H1 (cell line): ENCODE measurements around the gene TUBA4B. TPM values are rescaled to one million over a fixed set of nuclear protein-coding genes. Genes with fewer than 3 reads are reported as not detected.
A peak's percentile ranks its signal among the peaks of the same experiment; 100 is the strongest.

Source experiments
- CTCF ChIA-PET: fragments of 300-600 bp; sonication (Branson Sonifier 250); formaldehyde crosslinking; loops from one replicate; lab custom pipeline; 2021; ENCODE audit not compliant: partially characterized antibody; lab: Charles Lee
- POLR2A ChIA-PET: fragments of 300-600 bp; sonication (Branson Sonifier 250); formaldehyde crosslinking; loops from one replicate; lab custom pipeline; 2021; ENCODE audit warnings: inconsistent platforms; ENCODE audit not compliant: partially characterized antibody; lab: Charles Lee
- DNase-seq, 2 experiments: peaks; one replicate each; pipeline versions ENCODE4 v3.0.0 to v3.0.0-alpha.2; 2010 to 2022; ENCODE audit warnings: low spot score in 2 of 2, low read depth in 1 of 2, mixed read lengths in 1 of 2
- FAIRE-seq: peaks from 2 replicates; lab custom pipeline; 2011; peaks lifted over from hg19 to GRCh38; lab: Jason Lieb, UNC
- H2AFZ ChIP-seq: 2 replicates; pipeline ENCODE4 v1.8.1; 2012; ENCODE audit warnings: low read length, inconsistent platforms
- H2AK5ac ChIP-seq: 2 replicates; pipeline ENCODE4 v1.6.1; 2013; ENCODE audit warnings: low read depth, low read length
- H2BK120ac ChIP-seq: replicated peaks from 2 replicates; pipeline ENCODE3; 2013; ENCODE audit warnings: low read depth, low read length, inconsistent platforms
- H2BK12ac ChIP-seq: 2 replicates; pipeline ENCODE4 v1.6.1; 2013; ENCODE audit warnings: low read depth, low read length
- H2BK15ac ChIP-seq: 2 replicates; pipeline ENCODE4 v1.6.1; 2013; ENCODE audit warnings: low read length
- H2BK20ac ChIP-seq: 2 replicates; pipeline ENCODE4 v1.6.1; 2013; ENCODE audit warnings: low read length
- H2BK5ac ChIP-seq: 2 replicates; pipeline ENCODE4 v1.6.1; 2013; ENCODE audit warnings: low read depth, low read length
- H3K14ac ChIP-seq: 2 replicates; pipeline ENCODE4 v1.6.1; 2013; ENCODE audit warnings: inconsistent platforms; ENCODE audit not compliant: insufficient read length
- H3K18ac ChIP-seq: 2 replicates; pipeline ENCODE4 v1.6.1; 2013; ENCODE audit warnings: low read length; ENCODE audit errors: extremely low read depth
- H3K23ac ChIP-seq: 2 replicates; pipeline ENCODE4 v1.6.1; 2013; ENCODE audit warnings: inconsistent platforms; ENCODE audit not compliant: insufficient read length
- H3K23me2 ChIP-seq: 2 replicates; pipeline ENCODE4 v1.6.1; 2013; ENCODE audit warnings: low read depth, low read length
- H3K27ac ChIP-seq: 2 replicates; pipeline ENCODE4 v1.6.1; 2011; ENCODE audit warnings: low read depth, low read length, inconsistent platforms
- H3K27me3 ChIP-seq, 4 experiments: replicated peaks in 1 of 4; 1 replicate in 1 of 4; 2 replicates in 3 of 4; pipeline versions ENCODE4 v1.6.1 to v1.8.1; 2011 to 2013; ENCODE audit warnings: low read length in 3 of 4, mild to moderate bottlenecking in 3 of 4, inconsistent platforms in 2 of 4, mixed read lengths in 2 of 4, moderate library complexity in 1 of 4; ENCODE audit not compliant: control insufficient read depth in 3 of 4, insufficient read depth in 3 of 4; ENCODE audit errors: extremely low read depth in 1 of 4
- H3K36me3 ChIP-seq, 4 experiments: 2 replicates each; pipeline versions ENCODE4 v1.6.1 to v1.8.1; 2011 to 2013; ENCODE audit warnings: mild to moderate bottlenecking in 4 of 4, low read length in 3 of 4, moderate library complexity in 2 of 4, control low read depth in 1 of 4, inconsistent platforms in 1 of 4; ENCODE audit not compliant: insufficient read depth in 4 of 4, control insufficient read depth in 2 of 4
- H3K4ac ChIP-seq: replicated peaks from 2 replicates; pipeline ENCODE3; 2013; ENCODE audit warnings: low read length, low read depth, mixed read lengths, inconsistent platforms; ENCODE audit not compliant: insufficient read length
- H3K4me1 ChIP-seq, 4 experiments: replicated peaks in 1 of 4; 1 replicate in 1 of 4; 2 replicates in 3 of 4; pipeline versions ENCODE4 v1.6.1 to v1.8.1; 2011 to 2013; ENCODE audit warnings: low read length in 3 of 4, inconsistent platforms in 2 of 4, mixed read lengths in 1 of 4; ENCODE audit not compliant: insufficient read depth in 4 of 4, control insufficient read depth in 3 of 4
- H3K4me2 ChIP-seq, 2 experiments: 2 replicates each; pipeline versions ENCODE4 v1.6.1 to v1.8.1; 2011 to 2013; ENCODE audit warnings: low read depth in 2 of 2, low read length in 2 of 2, control low read depth in 1 of 2, inconsistent platforms in 1 of 2, mild to moderate bottlenecking in 1 of 2; ENCODE audit not compliant: insufficient read depth in 1 of 2
- H3K4me3 ChIP-seq, 4 experiments: fragments of 200-600, 300-600 bp in 1 of 4; sonication (generic), shearing (Covaris generic), sonication (Bioruptor Twin) in 1 of 4; 2 replicates each; pipeline versions ENCODE4 v1.5.1 to v1.8.1; 2011 to 2016; ENCODE audit warnings: low read length in 4 of 4, low read depth in 3 of 4, control low read depth in 2 of 4, inconsistent platforms in 2 of 4, mild to moderate bottlenecking in 2 of 4, mixed read lengths in 1 of 4, moderate library complexity in 1 of 4; ENCODE audit not compliant: insufficient read depth in 2 of 4; ENCODE audit errors: extremely low read depth in 1 of 4
- H3K56ac ChIP-seq: replicated peaks from 2 replicates; pipeline ENCODE3; 2013; ENCODE audit warnings: low read depth, mild to moderate bottlenecking, mixed read lengths, low read length, inconsistent platforms; ENCODE audit not compliant: insufficient read length
- H3K79me1 ChIP-seq: 2 replicates; pipeline ENCODE4 v1.6.1; 2013; ENCODE audit warnings: low read depth, low read length, control low read depth
- H3K79me2 ChIP-seq, 2 experiments: 2 replicates each; pipeline versions ENCODE4 v1.6.1 to v1.8.1; 2012 to 2013; ENCODE audit warnings: low read length in 2 of 2, mild to moderate bottlenecking in 2 of 2, inconsistent platforms in 1 of 2; ENCODE audit not compliant: insufficient read depth in 2 of 2, control insufficient read depth in 1 of 2
- H3K9ac ChIP-seq, 4 experiments: replicated peaks in 1 of 4; 1 replicate in 1 of 4; 2 replicates in 3 of 4; pipeline versions ENCODE4 v1.6.1 to v1.8.1; 2011 to 2013; ENCODE audit warnings: low read depth in 3 of 4, low read length in 3 of 4, control low read depth in 2 of 4, mild to moderate bottlenecking in 2 of 4, moderate library complexity in 2 of 4, inconsistent platforms in 1 of 4; ENCODE audit errors: extremely low read depth in 1 of 4
- H3K9me3 ChIP-seq, 2 experiments: 2 replicates each; pipeline versions ENCODE4 v1.6.1 to v1.8.1; 2012 to 2013; ENCODE audit warnings: mild to moderate bottlenecking in 2 of 2, moderate library complexity in 2 of 2, control low read depth in 1 of 2, inconsistent platforms in 1 of 2, low read depth in 1 of 2, low read length in 1 of 2, mixed read lengths in 1 of 2; ENCODE audit not compliant: insufficient read depth in 2 of 2
- H4K20me1 ChIP-seq, 2 experiments: replicated peaks in 1 of 2; 2 replicates each; pipeline versions ENCODE3 to v1.8.1; 2011 to 2013; ENCODE audit warnings: inconsistent platforms in 2 of 2, low read length in 2 of 2, mild to moderate bottlenecking in 1 of 2; ENCODE audit not compliant: insufficient read depth in 2 of 2, control insufficient read depth in 1 of 2
- H4K5ac ChIP-seq: 2 replicates; pipeline ENCODE4 v1.6.1; 2013; ENCODE audit warnings: low read length, low read depth, mixed read lengths, inconsistent platforms; ENCODE audit not compliant: insufficient read length
- H4K8ac ChIP-seq: 2 replicates; pipeline ENCODE4 v1.8.0; 2013; ENCODE audit warnings: mild to moderate bottlenecking, moderate library complexity, low read length, inconsistent platforms; ENCODE audit not compliant: insufficient read depth; ENCODE audit errors: extremely low read depth
- H4K91ac ChIP-seq: replicated peaks from 2 replicates; pipeline ENCODE3; 2013; ENCODE audit warnings: low read length, mixed read lengths, inconsistent platforms; ENCODE audit not compliant: insufficient read length
- CBX5 ChIP-seq: fragments of 300-800, 300-1000 bp; sonication (generic); IDR thresholded peaks from 2 replicates; pipeline ENCODE4 v1.7.1; 2016; ENCODE audit warnings: antibody characterized with exemption, low read length, low read depth
- CHD1 ChIP-seq: IDR thresholded peaks from 2 replicates; pipeline ENCODE4 v1.6.1; 2012; ENCODE audit warnings: low read depth, low read length, improper control_type of control experiment
- CHD2 ChIP-seq: IDR thresholded peaks from 2 replicates; pipeline ENCODE4 v1.6.1; 2012; ENCODE audit warnings: low read length, improper control_type of control experiment
- GTF2F1 ChIP-seq: IDR thresholded peaks from 2 replicates; pipeline ENCODE4 v1.6.1; 2012; ENCODE audit warnings: low read depth, low read length, improper control_type of control experiment, borderline replicate concordance
- KDM1A ChIP-seq: fragments of 200-600, 300-600 bp; sonication (generic); IDR thresholded peaks from 2 replicates; pipeline ENCODE4 v1.7.1; 2016; ENCODE audit warnings: mild to moderate bottlenecking, low read length, borderline replicate concordance
- SIN3A ChIP-seq, 2 experiments: IDR thresholded peaks in 1 of 2; conservative IDR thresholded peaks in 1 of 2; 2 replicates each; pipeline ENCODE4 v1.6.1; 2011 to 2012; ENCODE audit warnings: low read length in 2 of 2, improper control_type of control experiment in 1 of 2, low read depth in 1 of 2, mild to moderate bottlenecking in 1 of 2
- TEAD4 ChIP-seq: IDR thresholded peaks from 2 replicates; pipeline ENCODE4 v1.6.1; 2012; ENCODE audit warnings: low read depth, low read length, inconsistent platforms, mixed read lengths
- WGBS, 2 experiments: shearing (Covaris generic) in 1 of 2; methylation state at CpG; one replicate each; pipeline versions ENCODE4 v1.1.6 to v1.1.7; 2013 to 2015; ENCODE audit warnings: low lambda C conversion rate in 2 of 2, mixed read lengths in 2 of 2, inconsistent platforms in 1 of 2, low coverage in 1 of 2, missing lambda C conversion rate in 1 of 2; ENCODE audit not compliant: insufficient replicate concordance in 2 of 2, insufficient coverage in 1 of 2, insufficient read length in 1 of 2; ENCODE audit errors: extremely low coverage in 1 of 2, missing lambda C conversion rate in 1 of 2; 5-methylcytosine and 5-hydroxymethylcytosine counted together
- polyA plus RNA-seq, 7 experiments: library from polyadenylated mRNA; depleted of rRNA in 3 of 7; stranded (reverse) in 5 of 7; unstranded in 2 of 7; fragments of >200 nt in 5 of 7; fragments of 200-250 nt in 2 of 7; gene quantifications; 1 replicate in 5 of 7; 2 replicates in 1 of 7; 4 replicates in 1 of 7; pipeline versions ENCODE4 v1.2.1 to v1.2.3, GENCODE V29; 2011 to 2013; ENCODE audit warnings: missing spikeins in 2 of 7, mixed read lengths in 2 of 7
- total RNA-seq: library from RNA; stranded (reverse); fragmentation: NEBNext Ultra II Directional; extraction: Animal tissue kit (Norgen Biotek cat#: 25700); gene quantifications from 2 replicates; pipeline ENCODE4 v1.2.1, GENCODE V29; 2021
- TF ChIP-seq, protein P1 (sequence below), 3 experiments: IDR thresholded peaks; 1 replicate in 2 of 3; 2 replicates in 1 of 3; pipeline versions ENCODE4 v1.5.1 to v1.6.1; 2011; ENCODE audit warnings: low read length in 3 of 3, mild to moderate bottlenecking in 3 of 3, inconsistent platforms in 2 of 3, low read depth in 1 of 3, moderate library complexity in 1 of 3; ENCODE audit not compliant: insufficient read depth in 1 of 3; ENCODE audit errors: control extremely low read depth in 1 of 3

The TUBA4B gene
- total and polyA plus RNA-seq, 2 of the 8 experiments (the other 6 are each of a cell fraction or from before 2014, with no cell fraction given) = 0.08 to 0.24 TPM

DNA sequence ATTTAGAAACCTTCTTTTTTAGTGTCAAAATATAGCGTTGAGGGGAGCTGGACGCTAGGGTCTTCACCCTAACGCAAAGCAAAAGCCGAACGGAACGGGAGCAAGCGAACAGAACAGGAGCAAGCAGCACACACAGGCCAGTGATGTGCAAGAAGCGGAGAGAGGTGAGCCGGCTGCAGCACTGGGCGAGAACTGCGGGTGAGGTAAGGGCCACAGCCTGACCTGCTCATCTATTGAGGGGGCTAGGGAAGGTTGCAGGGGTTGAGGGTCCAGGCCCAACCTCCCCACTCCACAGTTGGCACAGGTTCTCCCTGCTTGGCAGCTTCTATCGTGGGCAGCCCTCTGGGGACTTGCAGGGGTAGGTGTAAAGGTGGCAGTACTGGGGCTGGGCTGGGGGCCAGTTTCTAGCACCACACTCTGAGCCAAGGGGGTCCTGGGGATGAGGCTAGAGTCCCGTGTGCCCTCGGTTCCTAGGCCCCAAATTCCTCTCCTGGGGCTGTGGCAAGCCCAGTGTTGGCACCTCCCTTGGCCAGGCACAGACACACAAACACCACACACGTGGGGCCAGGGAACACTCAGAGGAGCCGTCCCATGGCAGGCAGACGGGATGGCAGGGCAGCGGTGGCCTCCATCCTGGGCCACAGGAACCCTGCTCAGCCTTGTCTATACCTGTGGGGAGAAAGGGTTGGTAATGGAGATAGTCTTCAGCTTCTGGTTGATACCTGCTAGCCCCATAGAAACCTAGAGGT lies 33.1 kb upstream of the TUBA4B start:
- H3K79me2 ChIP-seq = no peaks in the 10 kb centered on the region
- H4K91ac ChIP-seq = peak overlapping the region; percentile 61
- peaks cover 14 to 44% (median 37%) of the 10 kb centered on the region in 4 experiments; a peak in 7 of 8 replicates for H3K36me3 ChIP-seq
- peak overlapping the region; percentile 35; the same call in 1 of the 2 replicates for H2BK5ac ChIP-seq
- no peak overlapping the region for H3K56ac ChIP-seq
- H2AK5ac ChIP-seq = peak overlapping the region; percentile 1; the same call in 1 of the 2 replicates
- H3K27me3 ChIP-seq = no peaks in the 10 kb centered on the region; a peak in 2 of 7 replicates
- peak overlapping the region in 1 of 4 experiments; percentile 73; a peak in 1 of 8 replicates for H3K4me3 ChIP-seq
- H3K4ac ChIP-seq = peak overlapping the region; percentile 60
- ChIA-PET CTCF (interaction anchor here (0.8 to 1.2 kb wide), 9 partner anchors 8 to 280 kb away, joined by 3 to 6 read pairs (median 3); partner anchors contain the start of gene CNPPD1), POLR2A (interaction anchor here (0.8 to 14.0 kb wide), 19 partner anchors 7 to 115 kb away, joined by 3 to 190 read pairs (median 7); partner anchors contain the start of genes ANKZF1, ATG9A, CNPPD1 and GLB1L)
- H3K23ac ChIP-seq = no peak overlapping the region
- H3K4me1 ChIP-seq = peaks cover 0 to 12% (median 6%) of the 10 kb centered on the region in 4 experiments; a peak in 3 of 7 replicates
- no peak overlapping the region for H2BK120ac ChIP-seq
- H3K4me2 ChIP-seq = peak overlapping the region; percentile 88 to 96; a peak in 2 of 4 replicates
- H4K5ac ChIP-seq = no peak overlapping the region
- H3K14ac ChIP-seq = no peak overlapping the region
- H2BK15ac ChIP-seq = no peak overlapping the region
- H4K20me1 ChIP-seq = peaks cover 0 to 7% of the 10 kb centered on the region in 2 experiments
- H3K27ac ChIP-seq = no peak overlapping the region
- H3K79me1 ChIP-seq = no peaks in the 10 kb centered on the region; the same call in 1 of the 2 replicates
- 0 out of 2 replicates have a peak overlapping the region, but pooled peaks have one; percentile 87 for H2BK12ac ChIP-seq
- H3K9me3 ChIP-seq = no peaks in the 10 kb centered on the region
- 0 out of 2 replicates have a peak overlapping the region, but pooled peaks have one; percentile 95 for H4K8ac ChIP-seq
- H3K9ac ChIP-seq = no peak overlapping the region
- FAIRE-seq (no peak), DNase-seq (no peak)
- H3K23me2 ChIP-seq = peaks cover 14% of the 10 kb centered on the region
- no peak overlapping the region for H2BK20ac ChIP-seq
- 93% methylated on average over 18 of the region's 18 CpGs; no CpG with 5 or more reads in 1 of the 2 experiments for WGBS, 2 experiments
- no peak overlapping the region for H2AFZ ChIP-seq
- no peak overlapping the region; the same call in 1 of the 2 replicates for H3K18ac ChIP-seq
- TF ChIP-seq, protein P1, sequence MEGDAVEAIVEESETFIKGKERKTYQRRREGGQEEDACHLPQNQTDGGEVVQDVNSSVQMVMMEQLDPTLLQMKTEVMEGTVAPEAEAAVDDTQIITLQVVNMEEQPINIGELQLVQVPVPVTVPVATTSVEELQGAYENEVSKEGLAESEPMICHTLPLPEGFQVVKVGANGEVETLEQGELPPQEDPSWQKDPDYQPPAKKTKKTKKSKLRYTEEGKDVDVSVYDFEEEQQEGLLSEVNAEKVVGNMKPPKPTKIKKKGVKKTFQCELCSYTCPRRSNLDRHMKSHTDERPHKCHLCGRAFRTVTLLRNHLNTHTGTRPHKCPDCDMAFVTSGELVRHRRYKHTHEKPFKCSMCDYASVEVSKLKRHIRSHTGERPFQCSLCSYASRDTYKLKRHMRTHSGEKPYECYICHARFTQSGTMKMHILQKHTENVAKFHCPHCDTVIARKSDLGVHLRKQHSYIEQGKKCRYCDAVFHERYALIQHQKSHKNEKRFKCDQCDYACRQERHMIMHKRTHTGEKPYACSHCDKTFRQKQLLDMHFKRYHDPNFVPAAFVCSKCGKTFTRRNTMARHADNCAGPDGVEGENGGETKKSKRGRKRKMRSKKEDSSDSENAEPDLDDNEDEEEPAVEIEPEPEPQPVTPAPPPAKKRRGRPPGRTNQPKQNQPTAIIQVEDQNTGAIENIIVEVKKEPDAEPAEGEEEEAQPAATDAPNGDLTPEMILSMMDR (IDR thresholded peaks at IDR 0.05; ENCODE audit: control extremely low read depth in 1 of 3, insufficient read depth in 1 of 3, low read depth in 1 of 3, low read length in 3 of 3) = no peak
- no peak for TF ChIP-seq TEAD4
- TF ChIP-seq KDM1A = no peak
- TF ChIP-seq GTF2F1 = no peak
- TF ChIP-seq SIN3A (conservative IDR thresholded peaks at IDR 0.05 in 1 of 2, IDR thresholded peaks at IDR 0.05 in 1 of 2; ENCODE audit: low read depth in 1 of 2, low read length in 2 of 2) = no peak
- no peak for TF ChIP-seq CHD1
- no peak for TF ChIP-seq CHD2
- no peak for TF ChIP-seq CBX5
